SK-MEL-5 (cell line): Measurements from ENCODE around the gene ECSIT. TPM values are rescaled to one million over a fixed set of nuclear protein-coding genes. Genes with fewer than 3 reads are reported as not detected.

Source experiments
- DNase-seq: peaks from one replicate; pipeline ENCODE4 v3.0.0-alpha.2; 2016; ENCODE audit warnings: low read depth, low spot score
- in situ Hi-C: cut with HindIII; loops from 2 replicates; pipeline ENCODE4 v1.10.0; 2016; ENCODE audit warnings: low sequenced_read_pairs, high pct_unique_total_duplicates, low pct_unique_long_range_greater_than_20kb
- total RNA-seq: library from RNA; depleted of rRNA; stranded (reverse); fragments of >200 nt; shearing (Covaris generic); gene quantifications from 2 replicates; pipeline ENCODE4 v1.2.3, GENCODE V29; 2014

Gene ECSIT
- total RNA-seq, 1 experiment from 2014 or later = 56.9 TPM

GRCh38 chr19:11554160-11554559 is 25.2 kb upstream of the ECSIT start:
- in situ Hi-C loops = no loop called here

GRCh38 chr19:11552666-11553372 is 23.9 kb upstream of the ECSIT start:
- in situ Hi-C loops = no loop called here

More at GRCh38 chr19:11554160-11554559, 25.2 kb upstream of the ECSIT start:
- no peak for DNase-seq

GRCh38 chr19:11551603-11552235 is 22.8 kb upstream of the ECSIT start:
- in situ Hi-C loops = no loop called here
- peak; percentile 24 for DNase-seq

More at GRCh38 chr19:11552666-11553372, 23.9 kb upstream of the ECSIT start:
- DNase-seq = no peak

GRCh38 chr19:11550265-11550664 is 21.3 kb upstream of the ECSIT start:
- in situ Hi-C loops = no loop called here
- no peak for DNase-seq

- no peak for DNase-seq
- in situ Hi-C loops = no loop called here
Observed at GRCh38 chr19:11549386-11549953, 20.5 kb upstream of the ECSIT start.

- in situ Hi-C loops = no loop called here
- DNase-seq = no peak
Observed at GRCh38 chr19:11547929-11548700, 19.2 kb upstream of the ECSIT start.

GRCh38 chr19:11541238-11541637 is 12.3 kb upstream of the ECSIT start:
- in situ Hi-C loops = no loop called here

GRCh38 chr19:11540645-11541044 is 11.7 kb upstream of the ECSIT start:
- DNase-seq = no peak
- in situ Hi-C loops = no loop called here

More at GRCh38 chr19:11541238-11541637, 12.3 kb upstream of the ECSIT start:
- DNase-seq = no peak

- in situ Hi-C loops = no loop called here
- DNase-seq = no peak
Observed at GRCh38 chr19:11539495-11540365, 10.8 kb upstream of the ECSIT start.

- no peak for DNase-seq
- in situ Hi-C loops = no loop called here
Observed at GRCh38 chr19:11538232-11539036, 9.5 kb upstream of the ECSIT start, which contains the start of gene CNN1. CNN1 (plus strand) TSS chr19:11538851; CDS start chr19:11538928, 77 bp downstream.

GRCh38 chr19:11535792-11536595 is 7.1 kb upstream of the ECSIT start:
- in situ Hi-C loops = no loop called here
- peak; percentile 80 for DNase-seq

- no peak for DNase-seq
- in situ Hi-C loops = no loop called here
Observed at GRCh38 chr19:11534948-11535347, 6.0 kb upstream of the ECSIT start.

- in situ Hi-C loops = no loop called here
- no peak for DNase-seq
Observed at GRCh38 chr19:11534538-11534937, 5.6 kb upstream of the ECSIT start.

GRCh38 chr19:11530432-11530831 is 1.5 kb upstream of the ECSIT start:
- peak; percentile 97 for DNase-seq
- in situ Hi-C loops = no loop called here

- DNase-seq = no peak
- in situ Hi-C loops = no loop called here
Observed at GRCh38 chr19:11519138-11519537, 9.8 kb downstream of the ECSIT start.

- in situ Hi-C loops = no loop called here
- no peak for DNase-seq
Observed at GRCh38 chr19:11513946-11514345, 15.0 kb downstream of the ECSIT start.
